Transverse colon (tissue), 4 donors: ENCODE data around the gene KRT222.

Experiments used
- EP300 ChIP-seq: sonication (generic); formaldehyde crosslinking; IDR thresholded peaks from one replicate; pipeline ENCODE4 v1.6.1; 2017; ENCODE audit warnings: antibody characterized with exemption, low read depth
- POLR2A ChIP-seq: fragments of 450-650 bp; IDR thresholded peaks from one replicate; pipeline ENCODE4 v1.6.1; 2016; ENCODE audit warnings: antibody characterized with exemption, mild to moderate bottlenecking, moderate library complexity
- POLR2AphosphoS5 ChIP-seq, 3 donors: sonication (generic); formaldehyde crosslinking; IDR thresholded peaks; one replicate each; pipeline ENCODE4 v1.6.1; 2016; ENCODE audit warnings: antibody characterized with exemption in 3 of 3
- TF ChIP-seq, protein P1 (sequence below), 5 experiments: fragments of 200-600 bp in 3 of 5; fragments of 450-650 bp in 2 of 5; sonication (generic) in 3 of 5; IDR thresholded peaks; 1 replicate in 2 of 5; 2 replicates in 3 of 5; pipeline ENCODE4 v1.5.1; 2016 to 2017; ENCODE audit warnings: antibody characterized with exemption in 5 of 5, inconsistent platforms in 3 of 5, mild to moderate bottlenecking in 2 of 5, moderate library complexity in 1 of 5

DNA sequence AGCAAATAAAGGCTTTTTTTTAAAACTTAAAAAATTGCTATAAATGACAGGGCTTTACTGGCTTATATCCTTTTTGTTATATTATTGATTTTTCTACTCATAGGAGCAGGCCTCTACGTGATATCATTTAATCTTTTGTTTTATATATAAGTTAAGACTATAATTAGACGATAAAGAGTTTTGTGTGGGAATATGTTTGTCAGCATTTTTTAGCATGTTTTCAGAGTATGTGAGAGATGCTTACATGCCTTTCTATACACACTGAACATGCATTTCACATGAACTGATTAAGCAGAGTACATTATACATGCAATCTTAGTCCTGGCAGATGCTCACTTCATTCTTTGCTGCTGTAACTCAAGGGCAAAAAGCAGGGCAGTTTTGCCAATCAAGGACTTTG lies 7.7 kb upstream of the KRT222 start:
- TF ChIP-seq, protein P1, sequence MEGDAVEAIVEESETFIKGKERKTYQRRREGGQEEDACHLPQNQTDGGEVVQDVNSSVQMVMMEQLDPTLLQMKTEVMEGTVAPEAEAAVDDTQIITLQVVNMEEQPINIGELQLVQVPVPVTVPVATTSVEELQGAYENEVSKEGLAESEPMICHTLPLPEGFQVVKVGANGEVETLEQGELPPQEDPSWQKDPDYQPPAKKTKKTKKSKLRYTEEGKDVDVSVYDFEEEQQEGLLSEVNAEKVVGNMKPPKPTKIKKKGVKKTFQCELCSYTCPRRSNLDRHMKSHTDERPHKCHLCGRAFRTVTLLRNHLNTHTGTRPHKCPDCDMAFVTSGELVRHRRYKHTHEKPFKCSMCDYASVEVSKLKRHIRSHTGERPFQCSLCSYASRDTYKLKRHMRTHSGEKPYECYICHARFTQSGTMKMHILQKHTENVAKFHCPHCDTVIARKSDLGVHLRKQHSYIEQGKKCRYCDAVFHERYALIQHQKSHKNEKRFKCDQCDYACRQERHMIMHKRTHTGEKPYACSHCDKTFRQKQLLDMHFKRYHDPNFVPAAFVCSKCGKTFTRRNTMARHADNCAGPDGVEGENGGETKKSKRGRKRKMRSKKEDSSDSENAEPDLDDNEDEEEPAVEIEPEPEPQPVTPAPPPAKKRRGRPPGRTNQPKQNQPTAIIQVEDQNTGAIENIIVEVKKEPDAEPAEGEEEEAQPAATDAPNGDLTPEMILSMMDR (IDR thresholded peaks at IDR 0.05), result no peak
- no peak for TF ChIP-seq POLR2AphosphoS5 (IDR thresholded peaks at IDR 0.05)
- no peak for TF ChIP-seq POLR2A
- TF ChIP-seq EP300, result no peak
